AG09309 (cell line): ENCODE data around the gene SAMM50.
A peak's percentile ranks its signal among the peaks of the same experiment; 100 is the strongest.

Experiments used
- DNase-seq: peaks from one replicate; pipeline ENCODE4 v3.0.0-alpha.2; 2010; ENCODE audit warnings: low read depth
- H3K4me3 ChIP-seq: 2 replicates; pipeline ENCODE4 v1.5.1; 2011; ENCODE audit warnings: mild to moderate bottlenecking, low read depth, low read length, moderate library complexity; ENCODE audit not compliant: control insufficient read depth
- TF ChIP-seq, protein P1 (sequence below): IDR thresholded peaks from 2 replicates; pipeline ENCODE4 v1.5.1; 2011; ENCODE audit warnings: mild to moderate bottlenecking, low read depth, low read length, inconsistent platforms; ENCODE audit not compliant: insufficient read depth, control insufficient read depth; ENCODE audit errors: missing control alignments

Gene SAMM50

GRCh38 chr22:44025171-44026065, 70.2 kb downstream of the SAMM50 start:
- DNase-seq = no peak
- TF ChIP-seq, protein P1, sequence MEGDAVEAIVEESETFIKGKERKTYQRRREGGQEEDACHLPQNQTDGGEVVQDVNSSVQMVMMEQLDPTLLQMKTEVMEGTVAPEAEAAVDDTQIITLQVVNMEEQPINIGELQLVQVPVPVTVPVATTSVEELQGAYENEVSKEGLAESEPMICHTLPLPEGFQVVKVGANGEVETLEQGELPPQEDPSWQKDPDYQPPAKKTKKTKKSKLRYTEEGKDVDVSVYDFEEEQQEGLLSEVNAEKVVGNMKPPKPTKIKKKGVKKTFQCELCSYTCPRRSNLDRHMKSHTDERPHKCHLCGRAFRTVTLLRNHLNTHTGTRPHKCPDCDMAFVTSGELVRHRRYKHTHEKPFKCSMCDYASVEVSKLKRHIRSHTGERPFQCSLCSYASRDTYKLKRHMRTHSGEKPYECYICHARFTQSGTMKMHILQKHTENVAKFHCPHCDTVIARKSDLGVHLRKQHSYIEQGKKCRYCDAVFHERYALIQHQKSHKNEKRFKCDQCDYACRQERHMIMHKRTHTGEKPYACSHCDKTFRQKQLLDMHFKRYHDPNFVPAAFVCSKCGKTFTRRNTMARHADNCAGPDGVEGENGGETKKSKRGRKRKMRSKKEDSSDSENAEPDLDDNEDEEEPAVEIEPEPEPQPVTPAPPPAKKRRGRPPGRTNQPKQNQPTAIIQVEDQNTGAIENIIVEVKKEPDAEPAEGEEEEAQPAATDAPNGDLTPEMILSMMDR = no peak
- H3K4me3 ChIP-seq = peak overlapping the region; percentile 55

- TF ChIP-seq, protein P1 = no peak
- H3K4me3 ChIP-seq = no peak overlapping the region
- DNase-seq = no peak
Measured at GRCh38 chr22:44026066-44026629, 70.9 kb downstream of the SAMM50 start.

GRCh38 chr22:44026630-44027511, 71.6 kb downstream of the SAMM50 start:
- no peak overlapping the region for H3K4me3 ChIP-seq
- no peak for DNase-seq
- TF ChIP-seq, protein P1 = no peak

- no peak for DNase-seq
- TF ChIP-seq, protein P1 = no peak
- no peak overlapping the region for H3K4me3 ChIP-seq
Measured at GRCh38 chr22:44028091-44028490, 72.8 kb downstream of the SAMM50 start.

DNA sequence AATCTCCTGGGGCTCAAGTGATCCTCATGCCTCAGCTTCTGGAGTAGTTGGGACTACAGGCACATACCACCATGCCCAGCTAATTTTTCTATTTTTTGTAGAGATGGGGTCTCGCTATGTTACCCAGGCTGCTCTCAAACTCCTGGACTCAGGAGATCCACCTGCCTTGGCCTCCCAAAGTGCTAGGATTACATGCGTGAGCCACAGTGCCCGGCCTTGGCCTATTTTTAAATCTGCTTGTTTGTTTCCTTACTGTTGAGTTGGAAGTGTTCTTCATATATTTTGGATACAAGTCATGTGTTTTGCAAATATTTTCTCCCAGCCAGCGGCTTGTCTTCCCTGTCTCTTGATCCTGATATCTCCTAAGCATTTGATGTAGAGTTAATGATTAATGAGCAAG, 73.8 kb downstream of the SAMM50 start:
- H3K4me3 ChIP-seq = no peak overlapping the region
- no peak for DNase-seq
- TF ChIP-seq, protein P1 = no peak

GRCh38 chr22:44030051-44030701, 74.9 kb downstream of the SAMM50 start:
- TF ChIP-seq, protein P1 = no peak
- H3K4me3 ChIP-seq = no peak overlapping the region
- no peak for DNase-seq
